ENCODE measurements around the gene PRDM16. TPM values are rescaled to one million over a fixed set of nuclear protein-coding genes. Genes with fewer than 3 reads are reported as not detected.

The PRDM16 gene
- polyA plus RNA-seq, 2 donors = 0.15 to 0.28 TPM

DNA sequence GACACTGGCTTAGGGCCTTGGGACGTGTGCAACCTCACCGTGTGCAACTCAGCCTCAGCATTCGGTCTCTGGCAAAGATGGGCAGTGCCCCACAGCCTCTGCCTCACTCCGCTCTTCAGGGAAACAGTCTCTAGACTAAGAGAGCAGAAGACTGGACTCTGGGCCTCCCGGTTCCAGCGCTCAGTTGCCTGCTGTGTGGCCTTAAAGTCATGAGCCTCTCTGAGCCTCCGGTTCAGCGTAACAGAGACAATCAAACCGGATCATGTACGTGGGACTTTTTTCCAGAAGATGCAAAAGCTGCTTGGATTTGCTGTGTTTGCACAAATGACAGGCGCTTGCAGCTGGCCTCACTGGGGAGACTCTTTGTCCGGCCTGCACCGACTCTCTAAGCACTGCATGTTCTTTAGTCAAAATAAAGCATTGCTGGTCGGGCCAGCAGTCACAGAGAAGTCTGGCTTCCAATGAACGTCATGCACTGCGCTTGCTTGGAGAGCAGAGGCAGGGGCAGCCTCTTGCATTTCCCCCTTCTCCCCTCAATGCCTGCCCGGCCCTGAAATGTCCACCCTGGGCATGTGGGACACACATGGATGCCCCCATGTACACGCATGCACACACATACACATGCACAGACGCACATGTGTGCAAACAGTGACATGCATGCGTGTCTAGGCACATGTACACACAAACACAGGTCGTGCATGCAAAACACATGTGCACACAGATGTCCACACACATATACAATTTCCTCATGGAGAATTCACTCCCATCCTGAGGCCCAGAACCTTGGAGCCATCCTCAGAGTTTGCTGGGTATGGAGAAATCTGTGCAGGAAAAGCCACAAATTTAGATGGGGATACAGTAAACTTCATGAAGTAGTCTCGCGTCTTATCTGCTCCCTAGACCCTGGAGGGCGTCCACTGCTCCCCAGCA lies 152.4 kb downstream of the PRDM16 start:
- H3K4me3 ChIP-seq (ENCODE audit: low read depth in 1 of 2, low read length in 2 of 2) = no peak overlapping the region
- H3K36me3 ChIP-seq (ENCODE audit: control insufficient read depth in 2 of 2, insufficient read depth in 2 of 2, low read length in 1 of 2) = no peaks in the 10 kb centered on the region
- WGBS, 2 donors = 66 to 72% methylated on average over 24 of the region's 24 CpGs
- H3K4me1 ChIP-seq (ENCODE audit: control insufficient read depth in 2 of 2, insufficient read depth in 2 of 2, low read length in 1 of 2) = peaks cover 0 to 4% of the 10 kb centered on the region in 2 donors
- H3K9me3 ChIP-seq (ENCODE audit: control insufficient read depth in 2 of 2, insufficient read depth in 1 of 2, low read depth in 1 of 2, low read length in 1 of 2) = no peaks in the 10 kb centered on the region
- peaks cover 0 to 3% of the 10 kb centered on the region in 2 donors for H3K27me3 ChIP-seq (ENCODE audit: control insufficient read depth in 1 of 2, insufficient read depth in 2 of 2, low read length in 2 of 2)
- H3K27ac ChIP-seq (ENCODE audit: low read depth in 2 of 2, low read length in 1 of 2) = no peak overlapping the region

GRCh38 chr1:3222042-3222692 lies 153.2 kb downstream of the PRDM16 start:
- Histone ChIP-seq H3K27me3 (ENCODE audit: control insufficient read depth in 1 of 2, insufficient read depth in 2 of 2, low read length in 2 of 2) (peaks cover 0 to 3% of the 10 kb centered on the region in 2 donors), H3K27ac (ENCODE audit: low read depth in 2 of 2, low read length in 1 of 2) (no peak overlapping the region), H3K4me1 (ENCODE audit: control insufficient read depth in 2 of 2, insufficient read depth in 2 of 2, low read length in 1 of 2) (peaks cover 0 to 4% of the 10 kb centered on the region in 2 donors), H3K36me3 (ENCODE audit: control insufficient read depth in 2 of 2, insufficient read depth in 2 of 2, low read length in 1 of 2) (no peaks in the 10 kb centered on the region), H3K4me3 (ENCODE audit: low read depth in 1 of 2, low read length in 2 of 2) (no peak overlapping the region), H3K9me3 (ENCODE audit: control insufficient read depth in 2 of 2, insufficient read depth in 1 of 2, low read depth in 1 of 2, low read length in 1 of 2) (no peaks in the 10 kb centered on the region)
- WGBS, 2 donors = 26 to 28% methylated on average over 16 of the region's 16 CpGs

GRCh38 chr1:3225661-3226060 lies 156.7 kb downstream of the PRDM16 start:
- peaks cover 0 to 4% of the 10 kb centered on the region in 2 donors for H3K4me1 ChIP-seq (ENCODE audit: control insufficient read depth in 2 of 2, insufficient read depth in 2 of 2, low read length in 1 of 2)
- no peak overlapping the region for H3K27ac ChIP-seq (ENCODE audit: low read depth in 2 of 2, low read length in 1 of 2)
- H3K36me3 ChIP-seq (ENCODE audit: control insufficient read depth in 2 of 2, insufficient read depth in 2 of 2, low read length in 1 of 2) = no peaks in the 10 kb centered on the region
- H3K9me3 ChIP-seq (ENCODE audit: control insufficient read depth in 2 of 2, insufficient read depth in 1 of 2, low read depth in 1 of 2, low read length in 1 of 2) = no peaks in the 10 kb centered on the region
- peaks cover 0 to 3% of the 10 kb centered on the region in 2 donors for H3K27me3 ChIP-seq (ENCODE audit: control insufficient read depth in 1 of 2, insufficient read depth in 2 of 2, low read length in 2 of 2)
- WGBS, 2 donors = 65 to 71% methylated on average over 12 of the region's 12 CpGs
- H3K4me3 ChIP-seq (ENCODE audit: low read depth in 1 of 2, low read length in 2 of 2) = no peak overlapping the region

GRCh38 chr1:3226191-3226590 lies 157.2 kb downstream of the PRDM16 start:
- 58 to 64% methylated on average over 15 of the region's 15 CpGs for WGBS, 2 donors
- Histone ChIP-seq H3K36me3 (ENCODE audit: control insufficient read depth in 2 of 2, insufficient read depth in 2 of 2, low read length in 1 of 2) (no peaks in the 10 kb centered on the region), H3K4me1 (ENCODE audit: control insufficient read depth in 2 of 2, insufficient read depth in 2 of 2, low read length in 1 of 2) (peaks cover 0 to 4% of the 10 kb centered on the region in 2 donors), H3K4me3 (ENCODE audit: low read depth in 1 of 2, low read length in 2 of 2) (no peak overlapping the region), H3K27me3 (ENCODE audit: control insufficient read depth in 1 of 2, insufficient read depth in 2 of 2, low read length in 2 of 2) (peaks cover 0 to 3% of the 10 kb centered on the region in 2 donors), H3K27ac (ENCODE audit: low read depth in 2 of 2, low read length in 1 of 2) (no peak overlapping the region), H3K9me3 (ENCODE audit: control insufficient read depth in 2 of 2, insufficient read depth in 1 of 2, low read depth in 1 of 2, low read length in 1 of 2) (no peaks in the 10 kb centered on the region)

DNA sequence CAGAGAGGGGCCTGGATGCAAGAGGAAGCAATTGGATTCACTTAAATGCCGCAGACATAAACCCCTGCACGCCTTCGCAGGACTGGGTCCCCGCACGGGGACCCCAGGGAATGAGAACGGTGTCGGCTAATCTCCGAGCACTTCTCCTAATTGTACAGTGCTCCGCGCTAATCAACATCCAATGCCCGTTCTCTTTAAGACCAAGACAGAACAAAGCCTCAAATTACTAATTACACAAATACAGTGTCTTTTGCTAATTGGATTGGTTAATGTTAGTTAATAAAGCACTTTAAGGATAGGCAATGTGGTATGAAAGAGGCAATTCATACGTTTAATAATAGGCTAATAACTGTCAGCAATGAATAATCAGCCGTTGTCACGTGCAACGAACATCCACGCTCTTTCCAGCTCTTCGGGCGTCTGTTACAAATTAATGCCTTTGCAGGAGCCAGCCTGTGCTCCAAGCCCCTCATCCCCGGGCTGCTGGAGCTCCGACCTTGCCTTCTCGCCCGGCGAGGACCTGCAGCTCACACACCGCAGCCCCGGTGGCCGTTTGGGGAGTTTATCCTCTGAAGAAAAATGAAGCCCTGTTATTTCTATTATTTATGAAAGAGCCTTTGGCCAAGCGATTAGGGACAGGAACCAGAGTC lies 157.8 kb downstream of the PRDM16 start:
- Histone ChIP-seq H3K4me1 (ENCODE audit: control insufficient read depth in 2 of 2, insufficient read depth in 2 of 2, low read length in 1 of 2) (peaks cover 0 to 4% of the 10 kb centered on the region in 2 donors), H3K36me3 (ENCODE audit: control insufficient read depth in 2 of 2, insufficient read depth in 2 of 2, low read length in 1 of 2) (no peaks in the 10 kb centered on the region), H3K4me3 (ENCODE audit: low read depth in 1 of 2, low read length in 2 of 2) (no peak overlapping the region), H3K9me3 (ENCODE audit: control insufficient read depth in 2 of 2, insufficient read depth in 1 of 2, low read depth in 1 of 2, low read length in 1 of 2) (no peaks in the 10 kb centered on the region), H3K27me3 (ENCODE audit: control insufficient read depth in 1 of 2, insufficient read depth in 2 of 2, low read length in 2 of 2) (peaks cover 0 to 3% of the 10 kb centered on the region in 2 donors), H3K27ac (ENCODE audit: low read depth in 2 of 2, low read length in 1 of 2) (no peak overlapping the region)
- 66 to 70% methylated on average over 27 of the region's 27 CpGs for whole genome bisulfite sequencing, 2 donors

DNA sequence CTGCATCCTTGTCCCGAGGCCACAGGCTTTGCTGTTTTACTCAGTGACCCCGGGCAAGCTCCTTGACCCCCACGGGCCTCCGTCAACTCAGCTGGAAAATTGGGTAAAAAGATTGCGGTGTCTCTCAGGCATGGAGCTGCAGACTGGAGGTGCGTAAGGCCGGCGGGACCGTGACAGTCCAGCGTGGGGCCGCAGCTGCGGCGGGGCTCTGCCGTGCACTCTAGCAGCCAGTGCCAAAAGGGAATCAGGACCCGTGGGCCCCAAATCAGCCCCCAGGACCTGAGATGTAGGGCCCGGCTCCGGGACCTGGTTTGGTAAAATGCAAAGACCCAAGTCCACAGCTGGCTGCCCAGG lies 158.3 kb downstream of the PRDM16 start:
- Histone ChIP-seq H3K4me3 (ENCODE audit: low read depth in 1 of 2, low read length in 2 of 2) (no peak overlapping the region), H3K27me3 (ENCODE audit: control insufficient read depth in 1 of 2, insufficient read depth in 2 of 2, low read length in 2 of 2) (peaks cover 0 to under 1% of the 10 kb centered on the region in 2 donors), H3K4me1 (ENCODE audit: control insufficient read depth in 2 of 2, insufficient read depth in 2 of 2, low read length in 1 of 2) (peaks cover 0 to under 1% of the 10 kb centered on the region in 2 donors), H3K27ac (ENCODE audit: low read depth in 2 of 2, low read length in 1 of 2) (no peak overlapping the region), H3K9me3 (ENCODE audit: control insufficient read depth in 2 of 2, insufficient read depth in 1 of 2, low read depth in 1 of 2, low read length in 1 of 2) (no peaks in the 10 kb centered on the region), H3K36me3 (ENCODE audit: control insufficient read depth in 2 of 2, insufficient read depth in 2 of 2, low read length in 1 of 2) (no peaks in the 10 kb centered on the region)
- WGBS, 2 donors = 81 to 85% methylated on average over 17 of the region's 17 CpGs

DNA sequence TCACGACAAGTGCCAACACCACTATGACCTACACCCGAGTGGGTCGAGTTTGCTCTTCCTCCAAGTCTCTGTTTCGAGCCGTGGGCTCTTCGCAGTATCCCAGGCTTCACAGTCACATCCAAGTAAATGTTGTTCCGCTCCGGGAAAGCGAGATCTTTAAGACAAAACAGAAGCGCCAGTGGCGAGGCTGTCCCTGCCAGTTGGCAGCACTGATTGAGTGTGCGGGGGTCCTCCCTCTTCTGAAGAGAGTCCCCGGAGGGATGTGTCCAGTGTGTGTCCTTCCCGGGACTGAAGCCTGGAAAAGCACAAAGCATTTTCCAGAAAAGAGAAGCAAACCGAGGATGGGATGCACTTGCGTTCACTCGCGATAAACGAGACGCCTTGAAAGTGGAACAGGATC lies 158.9 kb downstream of the PRDM16 start:
- Histone ChIP-seq H3K9me3 (ENCODE audit: control insufficient read depth in 2 of 2, insufficient read depth in 1 of 2, low read depth in 1 of 2, low read length in 1 of 2) (no peaks in the 10 kb centered on the region), H3K4me3 (ENCODE audit: low read depth in 1 of 2, low read length in 2 of 2) (no peak overlapping the region), H3K27ac (ENCODE audit: low read depth in 2 of 2, low read length in 1 of 2) (no peak overlapping the region), H3K36me3 (ENCODE audit: control insufficient read depth in 2 of 2, insufficient read depth in 2 of 2, low read length in 1 of 2) (no peaks in the 10 kb centered on the region), H3K4me1 (ENCODE audit: control insufficient read depth in 2 of 2, insufficient read depth in 2 of 2, low read length in 1 of 2) (no peaks in the 10 kb centered on the region), H3K27me3 (ENCODE audit: control insufficient read depth in 1 of 2, insufficient read depth in 2 of 2, low read length in 2 of 2) (no peaks in the 10 kb centered on the region)
- 82 to 87% methylated on average over 20 of the region's 20 CpGs for WGBS, 2 donors

DNA sequence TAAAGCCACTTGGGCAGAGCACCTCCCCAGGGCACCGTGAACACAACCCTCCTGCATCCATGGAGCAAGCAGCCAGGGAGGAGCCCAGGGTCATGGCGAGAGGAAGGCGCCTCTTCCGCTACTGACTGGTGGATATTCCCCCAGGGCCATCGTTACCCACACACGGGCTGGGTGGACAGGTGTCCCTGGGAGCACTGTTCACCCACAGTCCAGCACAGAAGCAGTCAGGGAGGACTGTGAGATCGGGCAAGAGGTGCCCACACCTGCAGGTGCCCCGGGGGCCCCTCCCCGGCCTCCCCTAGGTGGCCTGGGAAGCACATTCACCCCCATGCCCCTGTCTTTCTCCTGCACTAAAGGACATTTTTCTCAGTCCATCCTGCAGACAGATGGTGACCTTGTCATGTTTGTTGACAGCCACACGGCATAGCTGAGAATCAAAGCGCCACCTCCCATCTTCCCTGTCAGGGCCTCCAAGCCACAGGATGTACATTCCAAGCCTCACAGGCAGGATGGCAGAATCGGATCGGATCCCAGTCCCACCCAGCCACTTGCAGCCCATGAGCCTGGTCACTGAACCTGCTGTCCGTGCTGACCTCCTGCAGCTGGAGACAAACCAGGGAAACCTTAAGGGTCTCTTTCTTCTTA lies 160.2 kb downstream of the PRDM16 start:
- Histone ChIP-seq H3K36me3 (ENCODE audit: control insufficient read depth in 2 of 2, insufficient read depth in 2 of 2, low read length in 1 of 2) (no peaks in the 10 kb centered on the region), H3K9me3 (ENCODE audit: control insufficient read depth in 2 of 2, insufficient read depth in 1 of 2, low read depth in 1 of 2, low read length in 1 of 2) (no peaks in the 10 kb centered on the region), H3K4me1 (ENCODE audit: control insufficient read depth in 2 of 2, insufficient read depth in 2 of 2, low read length in 1 of 2) (no peaks in the 10 kb centered on the region), H3K27me3 (ENCODE audit: control insufficient read depth in 1 of 2, insufficient read depth in 2 of 2, low read length in 2 of 2) (no peaks in the 10 kb centered on the region), H3K4me3 (ENCODE audit: low read depth in 1 of 2, low read length in 2 of 2) (no peak overlapping the region), H3K27ac (ENCODE audit: low read depth in 2 of 2, low read length in 1 of 2) (no peak overlapping the region)
- 69% methylated on average over 14 of the region's 14 CpGs for WGBS, 2 donors

DNA sequence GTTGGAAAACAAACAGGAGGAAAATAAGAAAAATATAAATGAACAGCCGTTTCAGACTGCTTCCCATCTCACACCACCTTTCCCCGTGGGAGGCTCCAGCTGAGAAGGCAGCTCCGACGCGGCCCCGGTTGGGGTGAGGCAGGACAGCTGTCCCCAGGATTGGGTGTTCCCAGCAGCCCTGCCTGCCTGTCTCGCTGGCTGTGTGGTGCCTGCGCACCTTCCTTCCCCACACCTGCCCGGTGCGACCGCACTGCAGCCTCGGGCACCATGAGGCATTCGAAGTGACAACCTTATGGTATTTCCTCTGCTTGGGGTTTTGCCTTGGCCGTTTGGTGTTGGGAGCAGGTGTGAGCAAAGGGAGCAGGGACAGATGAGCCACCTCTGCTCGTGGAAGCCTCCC lies 161.6 kb downstream of the PRDM16 start:
- H3K9me3 ChIP-seq (ENCODE audit: control insufficient read depth in 2 of 2, insufficient read depth in 1 of 2, low read depth in 1 of 2, low read length in 1 of 2) = no peaks in the 10 kb centered on the region
- no peak overlapping the region for H3K27ac ChIP-seq (ENCODE audit: low read depth in 2 of 2, low read length in 1 of 2)
- H3K27me3 ChIP-seq (ENCODE audit: control insufficient read depth in 1 of 2, insufficient read depth in 2 of 2, low read length in 2 of 2) = no peaks in the 10 kb centered on the region
- H3K4me3 ChIP-seq (ENCODE audit: low read depth in 1 of 2, low read length in 2 of 2) = no peak overlapping the region
- no peaks in the 10 kb centered on the region for H3K36me3 ChIP-seq (ENCODE audit: control insufficient read depth in 2 of 2, insufficient read depth in 2 of 2, low read length in 1 of 2)
- WGBS, 2 donors = 72 to 75% methylated on average over 15 of the region's 15 CpGs
- H3K4me1 ChIP-seq (ENCODE audit: control insufficient read depth in 2 of 2, insufficient read depth in 2 of 2, low read length in 1 of 2) = no peaks in the 10 kb centered on the region

Measured in esophagus (tissue), 2 donors.